ENCODE results near the gene LIPF. TPM values are rescaled to one million over a fixed set of nuclear protein-coding genes. Genes with fewer than 3 reads are reported as not detected.

Gene LIPF
- total RNA-seq, 1 experiment from 2014 or later, result not detected

- no peaks in the 10 kb centered on the region for H3K36me3 Mint-ChIP-seq (ENCODE audit: insufficient read depth in 1 of 3, low read depth in 3 of 3)
- H2BK15ac ChIP-seq (ENCODE audit: low read depth, low read length), result no peak overlapping the region
- H4K91ac ChIP-seq (ENCODE audit: insufficient read length, low read depth, low read length), result no peak overlapping the region
- peaks cover 6% of the 10 kb centered on the region; the same call in 1 of the 2 replicates for H3K27me3 Mint-ChIP-seq (ENCODE audit: low read depth)
- no peak overlapping the region for H3K23ac ChIP-seq (ENCODE audit: insufficient read length, low read depth, low read length)
- no peak overlapping the region for H2BK120ac ChIP-seq (ENCODE audit: low read depth, low read length, poor library complexity, severe bottlenecking)
- H4K5ac ChIP-seq (ENCODE audit: insufficient read length, low read depth, low read length), result no peak overlapping the region
- H2BK12ac ChIP-seq (ENCODE audit: insufficient read length, low read depth, low read length), result no peak overlapping the region
- H2AK5ac ChIP-seq (ENCODE audit: insufficient read length, low read length), result no peak overlapping the region
- H3K23me2 ChIP-seq (ENCODE audit: insufficient read length, low read depth, low read length, poor library complexity, severe bottlenecking), result no peaks in the 10 kb centered on the region
- no peaks in the 10 kb centered on the region for H4K20me1 ChIP-seq (ENCODE audit: control insufficient read depth, insufficient read depth, insufficient read length)
- H2BK20ac ChIP-seq (ENCODE audit: low read depth, low read length, poor library complexity, severe bottlenecking), result no peak overlapping the region
- H2BK5ac ChIP-seq (ENCODE audit: insufficient read length, low read length), result no peak overlapping the region
- H3K79me2 ChIP-seq (ENCODE audit: insufficient read depth, low read length), result no peaks in the 10 kb centered on the region
- H3K27ac Mint-ChIP-seq, result no peak overlapping the region
- H3T11ph ChIP-seq (ENCODE audit: low read length), result no peak overlapping the region
- no peak for DNase-seq
- H3K14ac ChIP-seq (ENCODE audit: insufficient read depth, low read length), result no peak overlapping the region
- H3K4me2 ChIP-seq (ENCODE audit: insufficient read depth, insufficient read length, low read length), result no peak overlapping the region
- H4K8ac ChIP-seq (replicated peaks; ENCODE audit: insufficient read length, low read depth, low read length), result no peak overlapping the region
- WGBS (ENCODE audit: extremely low coverage, insufficient read length, low lambda C conversion rate), result no CpG with 5 or more reads among the region's 4 CpGs
- no peaks in the 10 kb centered on the region for H3K4me1 ChIP-seq (ENCODE audit: insufficient read depth, low read length)
- peaks cover 4% of the 10 kb centered on the region in 2 experiments; a peak in 3 of 4 replicates for H3K4me1 Mint-ChIP-seq
- H3K79me1 ChIP-seq (ENCODE audit: insufficient read depth, low read depth, low read length, poor library complexity, severe bottlenecking), result no peaks in the 10 kb centered on the region
- no peak overlapping the region for H3K56ac ChIP-seq (ENCODE audit: insufficient read length, low read depth, low read length)
- H3K27ac ChIP-seq (ENCODE audit: insufficient read length, low read depth, low read length), result no peak overlapping the region
- no peaks in the 10 kb centered on the region for H3K9me3 Mint-ChIP-seq
- H3K18ac ChIP-seq (ENCODE audit: insufficient read length, low read depth, low read length), result no peak overlapping the region
- TF ChIP-seq CTCF (conservative IDR thresholded peaks at IDR 0.05), result no peak
- H3K4ac ChIP-seq (ENCODE audit: low read depth, low read length), result no peak overlapping the region
- H3K9ac ChIP-seq (ENCODE audit: extremely low read depth, insufficient read length, low read length), result no peak overlapping the region
- no peaks in the 10 kb centered on the region for H3K9me3 ChIP-seq (ENCODE audit: control insufficient read depth, low read depth, low read length)
- H3K4me3 Mint-ChIP-seq, result no peak overlapping the region
- H3K27me3 ChIP-seq (ENCODE audit: insufficient read depth, low read length), result no peaks in the 10 kb centered on the region
- no peak overlapping the region for H2AFZ ChIP-seq (ENCODE audit: low read length)
These were observed 16.7 kb downstream of the LIPF start for GRCh38 chr10:88680958-88681357.
